Activated T-helper 17 cell treated with anti-CD3 and anti-CD28 coated beads, Interleukin-2, amount 50 U/mL, for 72 hours (primary cell): ENCODE data around the gene NECTIN2. TPM values are rescaled to one million over a fixed set of nuclear protein-coding genes. Genes with fewer than 3 reads are reported as not detected.
"Not testable (repeated sequence)": the region's sequence is repeated elsewhere in the genome, so short reads cannot be mapped to it uniquely, and the experiment has no call there.

ENCODE experiments used
- ATAC-seq: fragments of 150-1000 bp; cut with Tn5 transposase; replicated peaks from 2 replicates; pipeline ENCODE4 v1.10.0; 2021; ENCODE audit warnings: mild to moderate bottlenecking, moderate library complexity
- H3K27ac Mint-ChIP-seq: one replicate; pipeline ENCODE4 v1.8.0; 2022; ENCODE audit warnings: mixed read lengths
- H3K27me3 Mint-ChIP-seq: one replicate; pipeline ENCODE4 v1.8.0; 2022; ENCODE audit warnings: mixed read lengths
- H3K36me3 Mint-ChIP-seq: one replicate; pipeline ENCODE4 v1.8.0; 2022; ENCODE audit warnings: low read depth, mild to moderate bottlenecking, mixed read lengths
- H3K4me1 Mint-ChIP-seq: one replicate; pipeline ENCODE4 v1.8.0; 2022; ENCODE audit warnings: mixed read lengths
- H3K4me3 Mint-ChIP-seq: one replicate; pipeline ENCODE4 v1.8.0; 2022; ENCODE audit warnings: mild to moderate bottlenecking, mixed read lengths
- H3K9me3 Mint-ChIP-seq: one replicate; pipeline ENCODE4 v1.8.0; 2022; ENCODE audit warnings: mixed read lengths
- total RNA-seq, 2 donors: library from RNA; stranded (reverse); gene quantifications; one replicate each; pipeline ENCODE4 v1.2.3, GENCODE V29; 2022

NECTIN2 gene
- total RNA-seq, 2 donors from 2014 or later, result 0.45 to 0.64 TPM

DNA sequence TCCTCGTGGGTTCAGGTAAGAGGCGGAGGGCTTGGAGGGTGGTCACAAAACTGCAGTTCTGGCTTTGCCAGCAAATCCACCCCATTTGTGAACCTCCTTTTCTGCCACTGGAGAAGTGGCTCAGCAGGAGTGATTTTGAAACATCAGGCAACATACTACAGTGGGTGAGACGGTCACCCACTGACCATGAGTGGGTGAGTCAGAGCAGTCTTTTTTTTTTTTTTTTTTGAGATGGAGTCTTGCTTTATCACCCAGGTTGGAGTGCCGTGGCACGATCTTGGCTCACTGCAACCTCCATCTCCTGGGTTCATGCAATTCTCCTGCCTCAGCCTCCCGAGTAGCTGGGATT lies 47.9 kb downstream of the NECTIN2 start:
- no peak overlapping the region for H3K4me3 Mint-ChIP-seq
- H3K27me3 Mint-ChIP-seq, result no peaks in the 10 kb centered on the region
- H3K4me1 Mint-ChIP-seq, result peaks cover 26% of the 10 kb centered on the region
- H3K9me3 Mint-ChIP-seq, result no peaks in the 10 kb centered on the region
- peaks cover 76% of the 10 kb centered on the region for H3K36me3 Mint-ChIP-seq
- H3K27ac Mint-ChIP-seq, result no peak overlapping the region
- ATAC-seq, result no peak

DNA sequence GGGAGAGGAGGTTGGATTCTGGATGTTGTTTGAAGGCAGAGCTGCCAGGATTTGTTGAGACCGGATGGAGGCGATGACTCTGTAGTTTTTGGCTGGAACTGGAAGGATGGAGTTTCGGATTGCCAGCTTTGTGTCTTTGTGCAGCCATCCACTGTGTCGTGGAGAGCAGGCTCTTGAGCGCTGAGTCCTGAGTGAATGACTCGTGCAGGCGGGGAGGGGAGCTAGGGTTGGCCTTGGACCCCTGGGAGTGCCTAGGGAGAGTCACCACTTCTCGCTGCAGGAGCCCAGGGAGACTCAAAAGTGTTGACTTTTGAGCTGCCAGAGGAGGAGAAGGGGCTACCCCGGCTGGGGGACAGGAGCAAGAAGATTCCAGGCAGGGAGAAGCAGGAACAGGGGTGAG lies 48.8 kb downstream of the NECTIN2 start:
- H3K4me1 Mint-ChIP-seq, result peaks cover 23% of the 10 kb centered on the region
- H3K9me3 Mint-ChIP-seq, result no peaks in the 10 kb centered on the region
- H3K36me3 Mint-ChIP-seq, result peaks cover 86% of the 10 kb centered on the region
- H3K4me3 Mint-ChIP-seq, result no peak overlapping the region
- H3K27ac Mint-ChIP-seq, result no peak overlapping the region
- no peaks in the 10 kb centered on the region for H3K27me3 Mint-ChIP-seq
- ATAC-seq, result no peak

DNA sequence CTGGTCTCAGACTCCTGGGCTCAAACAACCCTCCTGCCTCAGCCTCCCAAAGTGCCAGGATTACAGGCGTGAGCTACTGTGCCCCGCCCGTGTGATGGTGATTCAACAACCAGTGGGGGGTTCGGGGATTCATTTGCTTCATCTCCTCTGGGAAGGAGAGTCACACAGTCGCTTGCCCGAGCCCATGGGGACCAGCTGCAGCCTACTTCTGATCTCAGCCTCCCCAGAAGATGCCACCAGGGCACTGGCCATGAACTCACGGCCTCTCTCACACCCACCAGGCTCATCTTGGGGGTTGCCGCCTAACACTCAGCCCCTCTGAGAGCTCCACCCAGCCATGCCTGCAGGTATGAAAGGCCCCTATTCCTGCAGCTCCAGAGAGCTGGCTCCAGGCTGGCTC lies 51.7 kb downstream of the NECTIN2 start:
- ATAC-seq, result no peak
- Mint-ChIP-seq H3K4me3 (no peak overlapping the region), H3K4me1 (peaks cover 7% of the 10 kb centered on the region), H3K27me3 (no peaks in the 10 kb centered on the region), H3K9me3 (no peaks in the 10 kb centered on the region), H3K36me3 (peaks cover 93% of the 10 kb centered on the region), H3K27ac (no peak overlapping the region)

DNA sequence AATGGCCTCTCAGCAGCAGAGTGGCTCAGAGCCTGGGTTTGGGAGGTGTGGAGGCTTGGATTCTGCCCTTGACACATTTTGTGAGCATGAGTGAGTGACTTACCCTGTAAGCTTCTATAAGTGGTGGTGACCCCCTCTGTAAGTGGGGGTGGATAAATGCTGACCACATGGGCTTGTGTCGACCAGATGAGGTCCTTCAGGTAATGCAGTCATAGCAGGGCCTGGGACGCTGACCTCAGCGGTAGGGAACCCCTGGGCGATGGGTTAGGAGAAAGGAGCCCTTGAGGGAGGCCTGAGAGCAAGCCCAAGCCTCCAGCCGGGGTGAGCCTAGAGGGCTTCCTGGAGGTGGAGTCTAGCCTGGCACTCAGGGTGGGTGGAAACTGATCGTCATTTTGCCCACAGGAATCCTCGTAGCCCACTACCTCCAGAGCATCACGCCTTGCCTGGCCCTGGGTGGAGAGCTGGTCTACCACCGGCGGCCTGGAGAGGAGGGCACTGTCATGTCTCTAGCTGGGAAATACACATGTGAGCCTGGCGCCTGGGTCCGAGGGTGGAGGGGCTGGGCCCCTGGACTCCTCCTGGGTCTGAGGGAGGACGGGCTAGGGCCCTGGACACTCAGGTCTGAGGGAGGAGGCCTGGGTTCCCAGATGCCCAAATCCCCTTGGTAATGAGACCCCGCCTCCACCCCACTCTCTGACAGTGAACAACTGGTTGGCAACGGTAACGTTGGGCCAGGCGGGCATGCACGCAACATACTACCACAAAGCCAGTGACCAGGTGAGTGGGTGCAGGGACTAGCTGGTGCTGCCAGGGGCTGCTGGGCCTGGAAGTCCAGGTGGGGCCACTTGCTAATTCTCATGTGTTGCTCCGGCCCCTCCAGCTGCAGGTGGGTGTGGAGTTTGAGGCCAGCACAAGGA lies 54.5 kb downstream of the NECTIN2 start:
- peaks cover 5% of the 10 kb centered on the region for H3K4me1 Mint-ChIP-seq
- H3K36me3 Mint-ChIP-seq, result peaks cover 73% of the 10 kb centered on the region
- H3K27ac Mint-ChIP-seq, result no peak overlapping the region

DNA sequence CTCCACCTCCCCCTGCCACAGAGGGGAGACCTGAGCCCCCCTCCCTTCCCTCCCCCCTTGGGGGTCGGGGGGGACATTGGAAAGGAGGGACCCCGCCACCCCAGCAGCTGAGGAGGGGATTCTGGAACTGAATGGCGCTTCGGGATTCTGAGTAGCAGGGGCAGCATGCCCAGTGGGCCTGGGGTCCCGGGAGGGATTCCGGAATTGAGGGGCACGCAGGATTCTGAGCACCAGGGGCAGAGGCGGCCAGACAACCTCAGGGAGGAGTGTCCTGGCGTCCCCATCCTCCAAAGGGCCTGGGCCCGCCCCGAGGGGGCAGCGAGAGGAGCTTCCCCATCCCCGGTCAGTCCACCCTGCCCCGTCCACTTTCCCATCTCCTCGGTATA lies 57.1 kb downstream of the NECTIN2 start:
- Mint-ChIP-seq H3K9me3 (no peaks in the 10 kb centered on the region), H3K4me1 (peaks cover 6% of the 10 kb centered on the region), H3K36me3 (peaks cover 47% of the 10 kb centered on the region), H3K4me3 (no peak overlapping the region), H3K27me3 (peaks cover 10% of the 10 kb centered on the region), H3K27ac (no peak overlapping the region)
- ATAC-seq, result no peak

More for the DNA sequence above, 54.5 kb downstream of the NECTIN2 start:
- no peaks in the 10 kb centered on the region for H3K27me3 Mint-ChIP-seq
- no peaks in the 10 kb centered on the region for H3K9me3 Mint-ChIP-seq
- ATAC-seq, result no peak
- H3K4me3 Mint-ChIP-seq, result no peak overlapping the region

DNA sequence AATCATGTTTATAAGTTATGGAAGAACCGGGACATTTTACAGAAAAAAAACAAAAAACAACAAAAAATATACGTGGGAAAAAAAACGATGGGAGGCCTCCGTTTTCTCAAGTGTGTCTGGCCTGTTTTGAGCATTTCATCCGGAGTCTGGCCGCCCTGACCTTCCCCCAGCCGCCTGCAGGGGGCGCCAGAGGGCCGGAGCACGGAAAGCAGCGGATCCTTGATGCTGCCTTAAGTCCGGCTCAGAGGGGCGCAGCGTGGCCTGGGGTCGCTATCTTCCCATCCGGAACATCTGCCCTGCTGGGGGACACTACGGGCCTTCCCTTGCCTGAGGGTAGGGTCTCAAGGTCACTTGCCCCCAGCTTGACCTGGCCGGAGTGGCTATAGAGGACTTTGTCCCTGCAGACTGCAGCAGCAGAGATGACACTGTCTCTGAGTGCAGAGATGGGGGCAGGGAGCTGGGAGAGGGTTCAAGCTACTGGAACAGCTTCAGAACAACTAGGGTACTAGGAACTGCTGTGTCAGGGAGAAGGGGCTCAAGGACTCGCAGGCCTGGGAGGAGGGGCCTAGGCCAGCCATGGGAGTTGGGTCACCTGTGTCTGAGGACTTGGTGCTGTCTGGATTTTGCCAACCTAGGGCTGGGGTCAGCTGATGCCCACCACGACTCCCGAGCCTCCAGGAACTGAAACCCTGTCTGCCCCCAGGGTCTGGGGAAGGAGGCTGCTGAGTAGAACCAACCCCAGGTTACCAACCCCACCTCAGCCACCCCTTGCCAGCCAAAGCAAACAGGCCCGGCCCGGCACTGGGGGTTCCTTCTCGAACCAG lies 57.7 kb downstream of the NECTIN2 start:
- ATAC-seq, result peak; percentile 70
- H3K36me3 Mint-ChIP-seq, result peaks cover 44% of the 10 kb centered on the region
- peaks cover 6% of the 10 kb centered on the region for H3K4me1 Mint-ChIP-seq
- no peaks in the 10 kb centered on the region for H3K9me3 Mint-ChIP-seq
- H3K27me3 Mint-ChIP-seq, result peaks cover 10% of the 10 kb centered on the region
- no peak overlapping the region for H3K27ac Mint-ChIP-seq
- H3K4me3 Mint-ChIP-seq, result no peak overlapping the region

DNA sequence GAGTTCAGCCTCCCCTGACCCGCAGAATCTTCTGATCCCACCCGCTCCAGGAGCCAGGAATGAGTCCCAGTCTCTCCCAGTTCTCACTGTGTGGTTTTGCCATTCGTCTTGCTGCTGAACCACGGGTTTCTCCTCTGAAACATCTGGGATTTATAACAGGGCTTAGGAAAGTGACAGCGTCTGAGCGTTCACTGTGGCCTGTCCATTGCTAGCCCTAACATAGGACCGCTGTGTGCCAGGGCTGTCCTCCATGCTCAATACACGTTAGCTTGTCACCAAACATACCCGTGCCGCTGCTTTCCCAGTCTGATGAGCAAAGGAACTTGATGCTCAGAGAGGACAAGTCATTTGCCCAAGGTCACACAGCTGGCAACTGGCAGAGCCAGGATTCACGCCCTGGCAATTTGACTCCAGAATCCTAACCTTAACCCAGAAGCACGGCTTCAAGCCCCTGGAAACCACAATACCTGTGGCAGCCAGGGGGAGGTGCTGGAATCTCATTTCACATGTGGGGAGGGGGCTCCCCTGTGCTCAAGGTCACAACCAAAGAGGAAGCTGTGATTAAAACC lies 58.4 kb downstream of the NECTIN2 start:
- Mint-ChIP-seq H3K27me3 (peaks cover 10% of the 10 kb centered on the region), H3K9me3 (no peaks in the 10 kb centered on the region), H3K4me1 (peaks cover 6% of the 10 kb centered on the region), H3K4me3 (no peak overlapping the region), H3K36me3 (peaks cover 39% of the 10 kb centered on the region), H3K27ac (no peak overlapping the region)
- ATAC-seq, result no peak

DNA sequence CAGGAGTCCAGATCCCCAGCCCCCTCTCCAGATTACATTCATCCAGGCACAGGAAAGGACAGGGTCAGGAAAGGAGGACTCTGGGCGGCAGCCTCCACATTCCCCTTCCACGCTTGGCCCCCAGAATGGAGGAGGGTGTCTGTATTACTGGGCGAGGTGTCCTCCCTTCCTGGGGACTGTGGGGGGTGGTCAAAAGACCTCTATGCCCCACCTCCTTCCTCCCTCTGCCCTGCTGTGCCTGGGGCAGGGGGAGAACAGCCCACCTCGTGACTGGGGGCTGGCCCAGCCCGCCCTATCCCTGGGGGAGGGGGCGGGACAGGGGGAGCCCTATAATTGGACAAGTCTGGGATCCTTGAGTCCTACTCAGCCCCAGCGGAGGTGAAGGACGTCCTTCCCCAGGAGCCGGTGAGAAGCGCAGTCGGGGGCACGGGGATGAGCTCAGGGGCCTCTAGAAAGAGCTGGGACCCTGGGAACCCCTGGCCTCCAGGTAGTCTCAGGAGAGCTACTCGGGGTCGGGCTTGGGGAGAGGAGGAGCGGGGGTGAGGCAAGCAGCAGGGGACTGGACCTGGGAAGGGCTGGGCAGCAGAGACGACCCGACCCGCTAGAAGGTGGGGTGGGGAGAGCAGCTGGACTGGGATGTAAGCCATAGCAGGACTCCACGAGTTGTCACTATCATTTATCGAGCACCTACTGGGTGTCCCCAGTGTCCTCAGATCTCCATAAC lies 59.5 kb downstream of the NECTIN2 start, which contains the start of gene APOE:
Gene APOE (plus strand): TSS at position 360 of the 724 bp plus-strand sequence. CDS start 829 bp downstream, outside the sequence.
- Mint-ChIP-seq H3K4me3 (no peak within 1 kb of the TSS), H3K36me3 (peaks cover 28% of the 10 kb centered on the region), H3K27ac (peak within 1 kb of the TSS; percentile 62), H3K27me3 (peaks cover 10% of the 10 kb centered on the region), H3K4me1 (peaks cover 6% of the 10 kb centered on the region), H3K9me3 (no peaks in the 10 kb centered on the region)
- no peak for ATAC-seq

DNA sequence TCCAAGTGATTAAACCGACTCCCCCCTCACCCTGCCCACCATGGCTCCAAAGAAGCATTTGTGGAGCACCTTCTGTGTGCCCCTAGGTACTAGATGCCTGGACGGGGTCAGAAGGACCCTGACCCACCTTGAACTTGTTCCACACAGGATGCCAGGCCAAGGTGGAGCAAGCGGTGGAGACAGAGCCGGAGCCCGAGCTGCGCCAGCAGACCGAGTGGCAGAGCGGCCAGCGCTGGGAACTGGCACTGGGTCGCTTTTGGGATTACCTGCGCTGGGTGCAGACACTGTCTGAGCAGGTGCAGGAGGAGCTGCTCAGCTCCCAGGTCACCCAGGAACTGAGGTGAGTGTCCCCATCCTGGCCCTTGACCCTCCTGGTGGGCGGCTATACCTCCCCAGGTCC lies 61.5 kb downstream of the NECTIN2 start:
- Mint-ChIP-seq H3K4me1 (peaks cover 6% of the 10 kb centered on the region), H3K36me3 (peaks cover 11% of the 10 kb centered on the region), H3K9me3 (no peaks in the 10 kb centered on the region), H3K4me3 (no peak overlapping the region), H3K27me3 (peaks cover 11% of the 10 kb centered on the region), H3K27ac (no peak overlapping the region)
- ATAC-seq, result no peak

DNA sequence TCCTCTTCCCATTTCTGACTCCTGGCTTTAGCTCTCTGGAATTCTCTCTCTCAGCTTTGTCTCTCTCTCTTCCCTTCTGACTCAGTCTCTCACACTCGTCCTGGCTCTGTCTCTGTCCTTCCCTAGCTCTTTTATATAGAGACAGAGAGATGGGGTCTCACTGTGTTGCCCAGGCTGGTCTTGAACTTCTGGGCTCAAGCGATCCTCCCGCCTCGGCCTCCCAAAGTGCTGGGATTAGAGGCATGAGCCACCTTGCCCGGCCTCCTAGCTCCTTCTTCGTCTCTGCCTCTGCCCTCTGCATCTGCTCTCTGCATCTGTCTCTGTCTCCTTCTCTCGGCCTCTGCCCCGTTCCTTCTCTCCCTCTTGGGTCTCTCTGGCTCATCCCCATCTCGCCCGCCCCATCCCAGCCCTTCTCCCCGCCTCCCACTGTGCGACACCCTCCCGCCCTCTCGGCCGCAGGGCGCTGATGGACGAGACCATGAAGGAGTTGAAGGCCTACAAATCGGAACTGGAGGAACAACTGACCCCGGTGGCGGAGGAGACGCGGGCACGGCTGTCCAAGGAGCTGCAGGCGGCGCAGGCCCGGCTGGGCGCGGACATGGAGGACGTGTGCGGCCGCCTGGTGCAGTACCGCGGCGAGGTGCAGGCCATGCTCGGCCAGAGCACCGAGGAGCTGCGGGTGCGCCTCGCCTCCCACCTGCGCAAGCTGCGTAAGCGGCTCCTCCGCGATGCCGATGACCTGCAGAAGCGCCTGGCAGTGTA lies 62.2 kb downstream of the NECTIN2 start:
- Mint-ChIP-seq H3K9me3 (no peaks in the 10 kb centered on the region), H3K4me1 (peaks cover 6% of the 10 kb centered on the region), H3K27me3 (peaks cover 16% of the 10 kb centered on the region), H3K36me3 (peaks cover 6% of the 10 kb centered on the region), H3K4me3 (no peak overlapping the region), H3K27ac (no peak overlapping the region)
- ATAC-seq, result no peak

DNA sequence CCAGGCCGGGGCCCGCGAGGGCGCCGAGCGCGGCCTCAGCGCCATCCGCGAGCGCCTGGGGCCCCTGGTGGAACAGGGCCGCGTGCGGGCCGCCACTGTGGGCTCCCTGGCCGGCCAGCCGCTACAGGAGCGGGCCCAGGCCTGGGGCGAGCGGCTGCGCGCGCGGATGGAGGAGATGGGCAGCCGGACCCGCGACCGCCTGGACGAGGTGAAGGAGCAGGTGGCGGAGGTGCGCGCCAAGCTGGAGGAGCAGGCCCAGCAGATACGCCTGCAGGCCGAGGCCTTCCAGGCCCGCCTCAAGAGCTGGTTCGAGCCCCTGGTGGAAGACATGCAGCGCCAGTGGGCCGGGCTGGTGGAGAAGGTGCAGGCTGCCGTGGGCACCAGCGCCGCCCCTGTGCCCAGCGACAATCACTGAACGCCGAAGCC lies 62.8 kb downstream of the NECTIN2 start:
- no peaks in the 10 kb centered on the region for H3K9me3 Mint-ChIP-seq
- peaks cover under 1% of the 10 kb centered on the region for H3K36me3 Mint-ChIP-seq
- no peak for ATAC-seq
- peaks cover 6% of the 10 kb centered on the region for H3K4me1 Mint-ChIP-seq
- peaks cover 19% of the 10 kb centered on the region for H3K27me3 Mint-ChIP-seq
- H3K4me3 Mint-ChIP-seq, result no peak overlapping the region
- H3K27ac Mint-ChIP-seq, result no peak overlapping the region

DNA sequence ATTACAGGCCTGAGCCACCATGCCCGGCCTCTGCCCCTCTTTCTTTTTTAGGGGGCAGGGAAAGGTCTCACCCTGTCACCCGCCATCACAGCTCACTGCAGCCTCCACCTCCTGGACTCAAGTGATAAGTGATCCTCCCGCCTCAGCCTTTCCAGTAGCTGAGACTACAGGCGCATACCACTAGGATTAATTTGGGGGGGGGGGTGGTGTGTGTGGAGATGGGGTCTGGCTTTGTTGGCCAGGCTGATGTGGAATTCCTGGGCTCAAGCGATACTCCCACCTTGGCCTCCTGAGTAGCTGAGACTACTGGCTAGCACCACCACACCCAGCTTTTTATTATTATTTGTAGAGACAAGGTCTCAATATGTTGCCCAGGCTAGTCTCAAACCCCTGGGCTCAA lies 63.7 kb downstream of the NECTIN2 start:
- no peaks in the 10 kb centered on the region for H3K36me3 Mint-ChIP-seq
- no peaks in the 10 kb centered on the region for H3K9me3 Mint-ChIP-seq

DNA sequence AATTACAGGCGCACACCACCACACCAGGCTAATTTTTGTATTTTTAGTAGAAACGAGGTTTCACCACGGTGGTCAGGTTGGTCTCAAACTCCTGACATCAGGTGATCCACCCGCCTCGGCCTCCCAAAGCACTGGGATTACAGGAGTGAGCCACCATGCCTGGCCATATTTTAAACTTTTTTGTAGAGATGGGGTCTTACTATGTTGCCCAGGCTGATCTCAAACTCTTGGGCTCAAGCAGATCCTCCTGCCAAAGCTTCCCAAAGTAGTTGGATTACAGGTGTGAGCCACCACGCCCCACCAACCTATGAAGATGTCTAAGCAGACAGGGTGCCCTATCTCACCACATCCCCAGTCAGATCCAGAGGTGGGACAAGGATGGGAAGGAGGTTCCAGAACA lies 65.8 kb downstream of the NECTIN2 start:
- ATAC-seq, H3K27ac Mint-ChIP-seq, H3K9me3 Mint-ChIP-seq, H3K4me3 Mint-ChIP-seq, H3K4me1 Mint-ChIP-seq, H3K36me3 Mint-ChIP-seq: not testable (repeated sequence)
- peaks cover 19% of the 10 kb centered on the region for H3K27me3 Mint-ChIP-seq

More for the DNA sequence above, 63.7 kb downstream of the NECTIN2 start:
- H3K27ac Mint-ChIP-seq, result no peak overlapping the region
- H3K27me3 Mint-ChIP-seq, result peaks cover 23% of the 10 kb centered on the region
- H3K4me1 Mint-ChIP-seq, result peaks cover 7% of the 10 kb centered on the region
- H3K4me3 Mint-ChIP-seq, result no peak overlapping the region
- ATAC-seq, result no peak
